Activated gamma-delta T cell (primary cell): ENCODE results near the gene PLA2G4D.

Experiments used
- DNase-seq: peaks from one replicate; lab custom pipeline; 2025; lab: John Stamatoyannopoulos, UW

Gene PLA2G4D

GRCh38 chr15:42071717-42072116 lies 22.6 kb downstream of the PLA2G4D start:
- no peak for DNase-seq

- no peak for DNase-seq
Observed at GRCh38 chr15:42070976-42071350, 23.4 kb downstream of the PLA2G4D start.

- no peak for DNase-seq
Observed at GRCh38 chr15:42070279-42070975, 23.9 kb downstream of the PLA2G4D start.

GRCh38 chr15:42069496-42070278 lies 24.7 kb downstream of the PLA2G4D start:
- no peak for DNase-seq

GRCh38 chr15:42069025-42069424 lies 25.3 kb downstream of the PLA2G4D start:
- no peak for DNase-seq

- DNase-seq = no peak
Observed at GRCh38 chr15:42068601-42069000, 25.8 kb downstream of the PLA2G4D start.

- DNase-seq = no peak
Observed at GRCh38 chr15:42066764-42067415, 27.5 kb downstream of the PLA2G4D start.

GRCh38 chr15:42065468-42065867 lies 28.9 kb downstream of the PLA2G4D start:
- DNase-seq = no peak

GRCh38 chr15:42065033-42065432 lies 29.3 kb downstream of the PLA2G4D start:
- no peak for DNase-seq

- DNase-seq = no peak
Observed at GRCh38 chr15:42064271-42064670, 30.1 kb downstream of the PLA2G4D start.

- DNase-seq = no peak
Observed at GRCh38 chr15:42063122-42063848, 31.1 kb downstream of the PLA2G4D start.

GRCh38 chr15:42062284-42062806 lies 32.0 kb downstream of the PLA2G4D start:
- no peak for DNase-seq

GRCh38 chr15:42060797-42061196 lies 33.6 kb downstream of the PLA2G4D start:
- DNase-seq = no peak

GRCh38 chr15:42060477-42060763 lies 33.9 kb downstream of the PLA2G4D start:
- DNase-seq = no peak

- DNase-seq = no peak
Observed at GRCh38 chr15:42059661-42060476, 34.5 kb downstream of the PLA2G4D start.

- DNase-seq = no peak
Observed at GRCh38 chr15:42058791-42059190, 35.6 kb downstream of the PLA2G4D start.

- no peak for DNase-seq
Observed at GRCh38 chr15:42057799-42058646, 36.3 kb downstream of the PLA2G4D start.

GRCh38 chr15:42056934-42057798 lies 37.2 kb downstream of the PLA2G4D start:
- DNase-seq = no peak

- no peak for DNase-seq
Observed at GRCh38 chr15:42053914-42054313, 40.4 kb downstream of the PLA2G4D start.
